ENCODE results near the gene KREMEN1. TPM values are rescaled to one million over a fixed set of nuclear protein-coding genes. Genes with fewer than 3 reads are reported as not detected.

The KREMEN1 gene
- total and polyA plus RNA-seq, 10 of the 15 experiments (the other 5 are each of a cell fraction or from before 2014, with no cell fraction given) = 0.10 to 2.5 (median 0.20) TPM; not detected in 1

DNA sequence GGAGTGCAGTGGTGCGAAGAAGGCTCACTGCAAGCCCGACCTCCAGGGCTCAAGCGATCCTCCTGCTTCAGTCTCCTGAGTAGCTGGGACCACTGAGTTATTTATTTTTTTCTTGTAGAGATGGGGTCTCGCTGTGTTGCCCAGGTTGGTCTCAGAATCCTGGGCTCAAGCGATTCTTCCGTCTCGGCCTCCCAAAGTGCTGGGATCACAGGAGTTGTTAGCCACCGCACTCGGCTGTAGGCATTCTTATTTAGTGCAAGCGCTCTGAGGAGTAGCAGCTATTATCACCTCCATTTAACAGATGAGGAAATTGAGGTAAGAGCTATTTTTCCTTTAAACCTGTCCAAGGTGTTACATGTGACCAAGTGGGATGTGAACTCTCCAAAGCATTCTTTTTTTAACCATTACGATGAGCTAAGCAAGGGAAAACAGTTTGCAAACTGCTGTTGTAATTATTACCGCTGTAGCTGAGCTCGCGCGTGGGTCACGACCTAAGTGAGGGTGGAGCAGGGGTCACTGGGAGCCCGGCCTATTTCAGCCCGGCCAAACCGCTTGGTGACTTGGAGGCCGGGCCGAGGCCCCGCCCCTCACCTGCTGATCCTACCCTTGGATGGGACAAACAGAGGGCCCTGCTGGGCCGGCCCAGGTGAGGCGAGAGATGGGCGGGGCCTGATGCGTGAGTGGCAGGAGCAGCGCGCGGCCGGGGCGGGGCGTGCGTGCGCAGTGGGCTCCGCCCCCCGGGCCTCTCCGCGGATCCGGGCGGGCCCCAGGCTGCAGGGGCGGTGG, 449 bp upstream of the KREMEN1 start (continued):
- TF ChIP-seq, protein P1, sequence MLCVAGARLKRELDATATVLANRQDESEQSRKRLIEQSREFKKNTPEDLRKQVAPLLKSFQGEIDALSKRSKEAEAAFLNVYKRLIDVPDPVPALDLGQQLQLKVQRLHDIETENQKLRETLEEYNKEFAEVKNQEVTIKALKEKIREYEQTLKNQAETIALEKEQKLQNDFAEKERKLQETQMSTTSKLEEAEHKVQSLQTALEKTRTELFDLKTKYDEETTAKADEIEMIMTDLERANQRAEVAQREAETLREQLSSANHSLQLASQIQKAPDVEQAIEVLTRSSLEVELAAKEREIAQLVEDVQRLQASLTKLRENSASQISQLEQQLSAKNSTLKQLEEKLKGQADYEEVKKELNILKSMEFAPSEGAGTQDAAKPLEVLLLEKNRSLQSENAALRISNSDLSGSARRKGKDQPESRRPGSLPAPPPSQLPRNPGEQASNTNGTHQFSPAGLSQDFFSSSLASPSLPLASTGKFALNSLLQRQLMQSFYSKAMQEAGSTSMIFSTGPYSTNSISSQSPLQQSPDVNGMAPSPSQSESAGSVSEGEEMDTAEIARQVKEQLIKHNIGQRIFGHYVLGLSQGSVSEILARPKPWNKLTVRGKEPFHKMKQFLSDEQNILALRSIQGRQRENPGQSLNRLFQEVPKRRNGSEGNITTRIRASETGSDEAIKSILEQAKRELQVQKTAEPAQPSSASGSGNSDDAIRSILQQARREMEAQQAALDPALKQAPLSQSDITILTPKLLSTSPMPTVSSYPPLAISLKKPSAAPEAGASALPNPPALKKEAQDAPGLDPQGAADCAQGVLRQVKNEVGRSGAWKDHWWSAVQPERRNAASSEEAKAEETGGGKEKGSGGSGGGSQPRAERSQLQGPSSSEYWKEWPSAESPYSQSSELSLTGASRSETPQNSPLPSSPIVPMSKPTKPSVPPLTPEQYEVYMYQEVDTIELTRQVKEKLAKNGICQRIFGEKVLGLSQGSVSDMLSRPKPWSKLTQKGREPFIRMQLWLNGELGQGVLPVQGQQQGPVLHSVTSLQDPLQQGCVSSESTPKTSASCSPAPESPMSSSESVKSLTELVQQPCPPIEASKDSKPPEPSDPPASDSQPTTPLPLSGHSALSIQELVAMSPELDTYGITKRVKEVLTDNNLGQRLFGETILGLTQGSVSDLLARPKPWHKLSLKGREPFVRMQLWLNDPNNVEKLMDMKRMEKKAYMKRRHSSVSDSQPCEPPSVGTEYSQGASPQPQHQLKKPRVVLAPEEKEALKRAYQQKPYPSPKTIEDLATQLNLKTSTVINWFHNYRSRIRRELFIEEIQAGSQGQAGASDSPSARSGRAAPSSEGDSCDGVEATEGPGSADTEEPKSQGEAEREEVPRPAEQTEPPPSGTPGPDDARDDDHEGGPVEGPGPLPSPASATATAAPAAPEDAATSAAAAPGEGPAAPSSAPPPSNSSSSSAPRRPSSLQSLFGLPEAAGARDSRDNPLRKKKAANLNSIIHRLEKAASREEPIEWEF (IDR thresholded peaks at IDR 0.05; ENCODE audit: insufficient replicate concordance, low read depth, low read length) = no peak
- no peak for TF ChIP-seq NR2C1 (IDR thresholded peaks at IDR 0.05)
- no peak for TF ChIP-seq SRF (IDR thresholded peaks at IDR 0.05; ENCODE audit: low read depth in 2 of 2, low read length in 2 of 2)
- TF ChIP-seq, protein P2, sequence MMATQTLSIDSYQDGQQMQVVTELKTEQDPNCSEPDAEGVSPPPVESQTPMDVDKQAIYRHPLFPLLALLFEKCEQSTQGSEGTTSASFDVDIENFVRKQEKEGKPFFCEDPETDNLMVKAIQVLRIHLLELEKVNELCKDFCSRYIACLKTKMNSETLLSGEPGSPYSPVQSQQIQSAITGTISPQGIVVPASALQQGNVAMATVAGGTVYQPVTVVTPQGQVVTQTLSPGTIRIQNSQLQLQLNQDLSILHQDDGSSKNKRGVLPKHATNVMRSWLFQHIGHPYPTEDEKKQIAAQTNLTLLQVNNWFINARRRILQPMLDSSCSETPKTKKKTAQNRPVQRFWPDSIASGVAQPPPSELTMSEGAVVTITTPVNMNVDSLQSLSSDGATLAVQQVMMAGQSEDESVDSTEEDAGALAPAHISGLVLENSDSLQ (IDR thresholded peaks at IDR 0.05) = peak; percentile 96
